Neuronal stem cell (in vitro differentiated cells): ENCODE data around the gene CFAP221.

ENCODE experiments used
- DNase-seq: peaks from one replicate; pipeline ENCODE4 v3.0.0-alpha.2; 2013; ENCODE audit warnings: low spot score
- H2AFZ ChIP-seq: one replicate; pipeline ENCODE4 v1.6.1; 2013; ENCODE audit warnings: mild to moderate bottlenecking, low read length, inconsistent platforms
- H2AK5ac ChIP-seq: 2 replicates; pipeline ENCODE4 v1.6.1; 2013; ENCODE audit warnings: low read depth, mild to moderate bottlenecking, inconsistent platforms, low read length, moderate library complexity, mixed read lengths
- H2BK120ac ChIP-seq: 2 replicates; pipeline ENCODE4 v1.6.1; 2013; ENCODE audit warnings: low read depth, mild to moderate bottlenecking, inconsistent platforms, low read length, moderate library complexity, mixed read lengths
- H2BK12ac ChIP-seq: one replicate; pipeline ENCODE4 v1.6.1; 2013; ENCODE audit warnings: low read length, inconsistent platforms
- H2BK15ac ChIP-seq: 2 replicates; pipeline ENCODE4 v1.6.1; 2013; ENCODE audit warnings: mild to moderate bottlenecking, low read length, inconsistent platforms, mixed read lengths
- H2BK5ac ChIP-seq: one replicate; pipeline ENCODE4 v1.6.1; 2013; ENCODE audit warnings: inconsistent platforms, mild to moderate bottlenecking, low read length, moderate library complexity
- H3K14ac ChIP-seq: one replicate; pipeline ENCODE4 v1.6.1; 2013; ENCODE audit warnings: low read length, inconsistent platforms
- H3K18ac ChIP-seq: 2 replicates; pipeline ENCODE4 v1.6.1; 2013; ENCODE audit warnings: low read length, inconsistent platforms
- H3K23ac ChIP-seq: 2 replicates; pipeline ENCODE4 v1.6.1; 2013; ENCODE audit warnings: low read depth, mild to moderate bottlenecking, mixed read lengths, low read length, inconsistent platforms; ENCODE audit not compliant: poor library complexity
- H3K27ac ChIP-seq: replicated peaks from 3 replicates; pipeline ENCODE4 v1.5.1; 2013; ENCODE audit warnings: low read length, inconsistent platforms
- H3K27me3 ChIP-seq, 3 experiments: 2 replicates each; pipeline ENCODE4 v1.6.1; 2013; ENCODE audit warnings: low read length in 3 of 3, mild to moderate bottlenecking in 2 of 3, inconsistent platforms in 1 of 3, low read depth in 1 of 3, mixed read lengths in 1 of 3, moderate library complexity in 1 of 3; ENCODE audit not compliant: control insufficient read depth in 3 of 3, insufficient read depth in 3 of 3
- H3K36me3 ChIP-seq, 2 donors: replicated peaks in 1 of 2; 2 replicates each; pipeline ENCODE4 v1.6.1; 2013; ENCODE audit warnings: low read length in 2 of 2; ENCODE audit not compliant: control insufficient read depth in 2 of 2, insufficient read depth in 2 of 2
- H3K4ac ChIP-seq: 2 replicates; pipeline ENCODE4 v1.6.1; 2013; ENCODE audit warnings: inconsistent platforms, mild to moderate bottlenecking, low read length, moderate library complexity
- H3K4me1 ChIP-seq, 2 donors: 1 replicate in 1 of 2; 2 replicates in 1 of 2; pipeline ENCODE4 v1.6.1; 2013; ENCODE audit warnings: low read length in 2 of 2, low read depth in 1 of 2; ENCODE audit not compliant: control insufficient read depth in 2 of 2, insufficient read depth in 1 of 2
- H3K4me2 ChIP-seq: one replicate; pipeline ENCODE4 v1.6.1; 2013; ENCODE audit warnings: mild to moderate bottlenecking, low read length, inconsistent platforms; ENCODE audit not compliant: insufficient read depth, poor library complexity, severe bottlenecking
- H3K4me3 ChIP-seq, 2 donors: 2 replicates each; pipeline ENCODE4 v1.5.1; 2013; ENCODE audit warnings: low read length in 2 of 2, mild to moderate bottlenecking in 2 of 2, inconsistent platforms in 1 of 2, moderate library complexity in 1 of 2
- H3K79me1 ChIP-seq: one replicate; pipeline ENCODE4 v1.6.1; 2013; ENCODE audit warnings: low read depth, mild to moderate bottlenecking, inconsistent platforms, low read length, moderate library complexity
- H3K9ac ChIP-seq: one replicate; pipeline ENCODE4 v1.6.1; 2013; ENCODE audit warnings: mild to moderate bottlenecking, low read depth, low read length, inconsistent platforms; ENCODE audit not compliant: poor library complexity
- H3K9me3 ChIP-seq, 2 donors: replicated peaks in 1 of 2; 2 replicates each; pipeline versions ENCODE3 to v1.6.1; 2013; ENCODE audit warnings: low read length in 2 of 2, mild to moderate bottlenecking in 2 of 2, inconsistent platforms in 1 of 2, low read depth in 1 of 2, mixed read lengths in 1 of 2, moderate library complexity in 1 of 2; ENCODE audit not compliant: control insufficient read depth in 2 of 2, insufficient read depth in 1 of 2
- H4K8ac ChIP-seq: one replicate; pipeline ENCODE4 v1.6.1; 2013; ENCODE audit warnings: low read depth, mild to moderate bottlenecking, inconsistent platforms, low read length, moderate library complexity
- H4K91ac ChIP-seq: one replicate; pipeline ENCODE4 v1.6.1; 2013; ENCODE audit warnings: low read length, low read depth, mild to moderate bottlenecking, inconsistent platforms; ENCODE audit not compliant: poor library complexity
- WGBS, 2 donors: extraction: QIAGEN DNeasy Blood & Tissue Kit; methylation state at CpG; one replicate each; pipeline ENCODE4 v1.1.7; 2013; ENCODE audit warnings: missing lambda C conversion rate in 2 of 2, mixed read lengths in 1 of 2; ENCODE audit not compliant: insufficient read length in 2 of 2, insufficient replicate concordance in 1 of 2; ENCODE audit errors: extremely low coverage in 2 of 2; 5-methylcytosine and 5-hydroxymethylcytosine counted together

Gene CFAP221

DNA sequence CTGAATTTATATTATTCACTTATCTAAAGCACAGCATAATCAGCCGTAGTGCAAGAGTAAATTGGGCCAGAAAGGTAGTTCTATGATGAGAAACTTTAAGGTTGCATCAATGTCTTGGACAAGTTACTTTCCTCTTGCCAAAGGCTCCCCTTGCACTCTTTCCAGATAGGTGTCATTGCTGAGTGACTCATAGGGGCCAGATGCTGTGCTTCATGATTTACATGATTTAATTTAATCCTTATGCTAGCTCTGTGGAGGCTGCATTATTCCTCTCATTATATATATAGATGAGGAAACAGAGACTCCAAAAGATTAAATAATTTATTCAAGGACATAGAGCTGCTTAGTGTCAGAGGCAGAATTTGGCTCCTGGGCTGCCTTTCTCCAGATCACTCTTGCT, 5.0 kb downstream of the CFAP221 start:
- no peak overlapping the region for H4K91ac ChIP-seq
- H2AK5ac ChIP-seq: no peak overlapping the region
- DNase-seq: no peak
- no peak overlapping the region for H2BK15ac ChIP-seq
- H3K9ac ChIP-seq: no peak overlapping the region
- H3K9me3 ChIP-seq: no peaks in the 10 kb centered on the region
- no peak overlapping the region for H3K18ac ChIP-seq
- no peak overlapping the region for H4K8ac ChIP-seq
- no peaks in the 10 kb centered on the region for H3K79me1 ChIP-seq
- no CpG with 5 or more reads among the region's 1 CpG for WGBS, 2 donors
- no peak overlapping the region for H3K23ac ChIP-seq
- no peak overlapping the region for H3K4me3 ChIP-seq
- H3K27ac ChIP-seq: no peak overlapping the region
- no peak overlapping the region for H2BK5ac ChIP-seq
- H2AFZ ChIP-seq: no peak overlapping the region
- peaks cover 10 to 16% of the 10 kb centered on the region in 2 donors for H3K4me1 ChIP-seq
- H3K27me3 ChIP-seq: no peaks in the 10 kb centered on the region
- no peak overlapping the region for H3K4me2 ChIP-seq
- no peak overlapping the region for H3K4ac ChIP-seq
- no peak overlapping the region for H3K14ac ChIP-seq
- peaks cover 1 to 67% of the 10 kb centered on the region in 2 donors for H3K36me3 ChIP-seq
- no peak overlapping the region for H2BK120ac ChIP-seq
- H2BK12ac ChIP-seq: no peak overlapping the region

DNA sequence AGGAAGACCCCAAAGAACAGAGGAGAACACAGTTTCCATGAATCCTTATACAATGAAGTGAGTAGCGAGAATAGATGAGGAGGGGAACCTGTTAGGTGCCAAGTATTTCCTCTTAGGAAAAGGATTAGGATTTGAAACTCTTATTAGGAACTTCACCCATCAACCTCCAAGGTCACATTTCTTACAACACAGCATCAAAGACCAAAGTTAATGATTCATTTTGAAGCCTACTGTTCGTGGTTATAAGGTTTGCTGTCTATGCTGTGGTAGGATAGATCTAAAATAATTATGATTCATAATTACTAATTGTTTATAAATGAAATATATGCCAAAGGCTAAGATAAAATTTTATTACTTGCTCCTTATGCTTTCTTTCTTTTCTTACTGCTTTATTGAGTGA, 6.1 kb downstream of the CFAP221 start:
- Histone ChIP-seq H3K9ac (no peak overlapping the region), H3K79me1 (no peaks in the 10 kb centered on the region), H2BK12ac (no peak overlapping the region), H3K23ac (no peak overlapping the region), H3K27ac (no peak overlapping the region), H3K4me2 (no peak overlapping the region), H4K91ac (no peak overlapping the region), H3K4ac (no peak overlapping the region), H2AFZ (no peak overlapping the region), H3K14ac (no peak overlapping the region), H3K36me3 (peaks cover 1 to 76% of the 10 kb centered on the region in 2 donors), H4K8ac (no peak overlapping the region), H2BK5ac (no peak overlapping the region), H3K18ac (no peak overlapping the region), H2BK120ac (no peak overlapping the region), H2AK5ac (no peak overlapping the region), H3K27me3 (no peaks in the 10 kb centered on the region), H3K4me3 (no peak overlapping the region), H3K9me3 (no peaks in the 10 kb centered on the region), H3K4me1 (peaks cover 7 to 11% of the 10 kb centered on the region in 2 donors), H2BK15ac (no peak overlapping the region)
- no CpG with 5 or more reads among the region's 2 CpGs for WGBS, 2 donors
- DNase-seq: no peak

- Histone ChIP-seq H2BK5ac (no peak overlapping the region), H3K4ac (no peak overlapping the region), H4K91ac (no peak overlapping the region), H4K8ac (no peak overlapping the region), H3K27me3 (no peaks in the 10 kb centered on the region), H2AK5ac (no peak overlapping the region), H3K79me1 (no peaks in the 10 kb centered on the region), H2BK120ac (no peak overlapping the region), H3K18ac (no peak overlapping the region), H3K4me2 (no peak overlapping the region), H3K36me3 (peaks cover 0 to 77% of the 10 kb centered on the region in 2 donors), H3K9ac (no peak overlapping the region), H3K4me3 (no peak overlapping the region), H3K14ac (no peak overlapping the region), H3K4me1 (peaks cover 4 to 6% of the 10 kb centered on the region in 2 donors), H3K9me3 (no peaks in the 10 kb centered on the region), H2BK15ac (no peak overlapping the region), H2AFZ (no peak overlapping the region), H3K27ac (no peak overlapping the region), H2BK12ac (no peak overlapping the region), H3K23ac (no peak overlapping the region)
- WGBS, 2 donors: no CpG with 5 or more reads among the region's 1 CpG
- no peak for DNase-seq
Measured at GRCh38 chr2:119550856-119551255, 6.6 kb downstream of the CFAP221 start.

DNA sequence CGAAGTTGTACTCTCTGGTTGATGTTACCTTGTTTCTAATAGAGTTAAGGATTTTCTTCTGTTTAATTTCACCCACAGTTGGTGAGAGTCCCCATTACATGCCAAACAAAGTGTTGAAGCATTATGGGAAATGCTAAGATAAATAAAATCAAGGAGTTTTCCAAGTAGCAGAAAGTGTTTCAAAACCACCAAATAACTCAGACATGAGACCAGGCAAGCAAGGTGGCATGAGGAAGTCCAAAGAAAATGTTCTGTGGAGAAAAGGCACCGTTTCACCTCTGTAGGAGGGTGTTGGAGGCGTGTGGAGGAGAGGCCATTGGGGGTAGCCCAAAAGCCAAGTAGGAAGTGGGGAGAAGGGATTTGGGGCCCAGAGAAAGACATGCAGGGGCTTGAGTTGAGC, 8.7 kb downstream of the CFAP221 start:
- Histone ChIP-seq H3K9ac (no peak overlapping the region), H2AFZ (no peak overlapping the region), H2BK5ac (no peak overlapping the region), H4K8ac (no peak overlapping the region), H3K4ac (no peak overlapping the region), H3K27ac (no peak overlapping the region), H3K27me3 (no peaks in the 10 kb centered on the region), H2AK5ac (no peak overlapping the region), H3K23ac (no peak overlapping the region), H3K9me3 (no peaks in the 10 kb centered on the region), H2BK15ac (no peak overlapping the region), H2BK120ac (no peak overlapping the region), H4K91ac (no peak overlapping the region), H3K14ac (no peak overlapping the region), H3K4me3 (no peak overlapping the region), H3K4me1 (no peaks in the 10 kb centered on the region), H3K79me1 (no peaks in the 10 kb centered on the region), H3K18ac (no peak overlapping the region), H3K4me2 (no peak overlapping the region), H3K36me3 (peaks cover 0 to 72% of the 10 kb centered on the region in 2 donors), H2BK12ac (no peak overlapping the region)
- no peak for DNase-seq
- WGBS, 2 donors: no CpG with 5 or more reads among the region's 3 CpGs
